ENCODE measurements around the gene APEH.

APEH gene

GRCh38 chr3:49641292-49641691 lies 32.9 kb upstream of the APEH start:
- Histone ChIP-seq H3K27ac (ENCODE audit: extremely low read depth, low read depth, low read length) (no peak overlapping the region), H3K4me3 (ENCODE audit: low read depth, low read length) (no peak overlapping the region), H3K4me1 (ENCODE audit: control insufficient read depth, insufficient read depth, low read length) (no peaks in the 10 kb centered on the region), H3K36me3 (ENCODE audit: control insufficient read depth in 2 of 2, insufficient read depth in 1 of 2, low read length in 2 of 2) (peaks cover 0 to 4% of the 10 kb centered on the region in 2 experiments; a peak in 1 of 3 replicates), H3K9me3 (ENCODE audit: control insufficient read depth, insufficient read depth, low read depth, low read length) (no peaks in the 10 kb centered on the region)
- TF ChIP-seq ZNF76 (tag by site-specific recombination; IDR thresholded peaks at IDR 0.05; ENCODE audit: borderline replicate concordance, low read depth) (no peak), GLIS1 (tag by site-specific recombination; IDR thresholded peaks at IDR 0.05) (no peak), ZXDB (tag by site-specific recombination; IDR thresholded peaks at IDR 0.05) (no peak), FEZF1 (tag by site-specific recombination; IDR thresholded peaks at IDR 0.05) (no peak), PATZ1 (tag by site-specific recombination; IDR thresholded peaks at IDR 0.05) (no peak), BCL11B (tag by site-specific recombination; IDR thresholded peaks at IDR 0.05; ENCODE audit: low read depth) (no peak), RBAK (tag by site-specific recombination; IDR thresholded peaks at IDR 0.05) (no peak), MYNN (tag by site-specific recombination; IDR thresholded peaks at IDR 0.05; ENCODE audit: borderline replicate concordance) (no peak), ZNF426 (tag by site-specific recombination; IDR thresholded peaks at IDR 0.05) (no peak), ZNF24 (tag by site-specific recombination; IDR thresholded peaks at IDR 0.05) (no peak), SALL2 (tag by site-specific recombination; IDR thresholded peaks at IDR 0.05; ENCODE audit: borderline replicate concordance) (no peak), ZFP37 (tag by site-specific recombination; IDR thresholded peaks at IDR 0.05) (no peak), ZNF747 (tag by site-specific recombination; IDR thresholded peaks at IDR 0.05) (no peak), ZNF416 (tag by site-specific recombination; IDR thresholded peaks at IDR 0.05) (no peak), EGR2 (tag by site-specific recombination; IDR thresholded peaks at IDR 0.05; ENCODE audit: low read depth) (no peak), YY2 (tag by site-specific recombination; IDR thresholded peaks at IDR 0.05) (no peak), ZNF792 (tag by site-specific recombination; IDR thresholded peaks at IDR 0.05) (no peak)
- TF ChIP-seq, protein P1, sequence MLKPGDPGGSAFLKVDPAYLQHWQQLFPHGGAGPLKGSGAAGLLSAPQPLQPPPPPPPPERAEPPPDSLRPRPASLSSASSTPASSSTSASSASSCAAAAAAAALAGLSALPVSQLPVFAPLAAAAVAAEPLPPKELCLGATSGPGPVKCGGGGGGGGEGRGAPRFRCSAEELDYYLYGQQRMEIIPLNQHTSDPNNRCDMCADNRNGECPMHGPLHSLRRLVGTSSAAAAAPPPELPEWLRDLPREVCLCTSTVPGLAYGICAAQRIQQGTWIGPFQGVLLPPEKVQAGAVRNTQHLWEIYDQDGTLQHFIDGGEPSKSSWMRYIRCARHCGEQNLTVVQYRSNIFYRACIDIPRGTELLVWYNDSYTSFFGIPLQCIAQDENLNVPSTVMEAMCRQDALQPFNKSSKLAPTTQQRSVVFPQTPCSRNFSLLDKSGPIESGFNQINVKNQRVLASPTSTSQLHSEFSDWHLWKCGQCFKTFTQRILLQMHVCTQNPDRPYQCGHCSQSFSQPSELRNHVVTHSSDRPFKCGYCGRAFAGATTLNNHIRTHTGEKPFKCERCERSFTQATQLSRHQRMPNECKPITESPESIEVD (tag by site-specific recombination; IDR thresholded peaks at IDR 0.05), result no peak
- ChIA-PET CTCF (no interaction called here), POLR2A (no interaction called here)

GRCh38 chr3:49641921-49642707 lies 32.0 kb upstream of the APEH start:
- H3K9me3 ChIP-seq (ENCODE audit: control insufficient read depth, insufficient read depth, low read depth, low read length), result no peaks in the 10 kb centered on the region
- ChIA-PET POLR2A (no interaction called here), CTCF (no interaction called here)
- no peak overlapping the region for H3K4me3 ChIP-seq (ENCODE audit: low read depth, low read length)
- H3K36me3 ChIP-seq (ENCODE audit: control insufficient read depth in 2 of 2, insufficient read depth in 1 of 2, low read length in 2 of 2), result peaks cover 0 to 4% of the 10 kb centered on the region in 2 experiments; a peak in 1 of 3 replicates
- TF ChIP-seq ZNF639 (tag by site-specific recombination; IDR thresholded peaks at IDR 0.05) (no peak), GLIS1 (tag by site-specific recombination; IDR thresholded peaks at IDR 0.05) (no peak), ZNF473 (tag by site-specific recombination; IDR thresholded peaks at IDR 0.05) (no peak), SETDB1 (IDR thresholded peaks at IDR 0.05; ENCODE audit: insufficient read length, low read length) (no peak), HIC1 (tag by site-specific recombination; IDR thresholded peaks at IDR 0.05) (no peak)
- TF ChIP-seq, protein P2, sequence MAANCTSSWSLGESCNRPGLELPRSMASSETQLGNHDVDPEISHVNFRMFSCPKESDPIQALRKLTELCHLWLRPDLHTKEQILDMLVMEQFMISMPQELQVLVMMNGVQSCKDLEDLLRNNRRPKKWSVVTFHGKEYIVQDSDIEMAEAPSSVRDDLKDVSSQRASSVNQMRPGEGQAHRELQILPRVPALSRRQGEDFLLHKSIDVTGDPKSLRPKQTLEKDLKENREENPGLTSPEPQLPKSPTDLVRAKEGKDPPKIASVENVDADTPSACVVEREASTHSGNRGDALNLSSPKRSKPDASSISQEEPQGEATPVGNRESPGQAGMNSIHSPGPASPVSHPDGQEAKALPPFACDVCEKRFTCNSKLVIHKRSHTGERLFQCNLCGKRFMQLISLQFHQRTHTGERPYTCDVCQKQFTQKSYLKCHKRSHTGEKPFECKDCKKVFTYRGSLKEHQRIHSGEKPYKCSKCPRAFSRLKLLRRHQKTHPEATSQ (tag by site-specific recombination; IDR thresholded peaks at IDR 0.05), result no peak
- H3K27ac ChIP-seq (ENCODE audit: extremely low read depth, low read depth, low read length), result no peak overlapping the region
- no peaks in the 10 kb centered on the region for H3K4me1 ChIP-seq (ENCODE audit: control insufficient read depth, insufficient read depth, low read length)
